Erythroblast (primary cell): ENCODE data around the gene IPO13.
A peak's percentile ranks its signal among the peaks of the same experiment; 100 is the strongest.

Experiments used
- DNase-seq, 2 experiments: peaks; one replicate each; lab custom pipeline; 2025; lab: John Stamatoyannopoulos, UW
- GATA1 ChIP-seq: IDR thresholded peaks from 2 replicates; pipeline ENCODE4 v1.6.1; 2011; ENCODE audit warnings: low read depth, mild to moderate bottlenecking, control low read depth, low read length, moderate library complexity
- POLR2A ChIP-seq: IDR thresholded peaks from 2 replicates; pipeline ENCODE4 v1.6.1; 2011; ENCODE audit warnings: mild to moderate bottlenecking, low read length

IPO13 gene

DNA sequence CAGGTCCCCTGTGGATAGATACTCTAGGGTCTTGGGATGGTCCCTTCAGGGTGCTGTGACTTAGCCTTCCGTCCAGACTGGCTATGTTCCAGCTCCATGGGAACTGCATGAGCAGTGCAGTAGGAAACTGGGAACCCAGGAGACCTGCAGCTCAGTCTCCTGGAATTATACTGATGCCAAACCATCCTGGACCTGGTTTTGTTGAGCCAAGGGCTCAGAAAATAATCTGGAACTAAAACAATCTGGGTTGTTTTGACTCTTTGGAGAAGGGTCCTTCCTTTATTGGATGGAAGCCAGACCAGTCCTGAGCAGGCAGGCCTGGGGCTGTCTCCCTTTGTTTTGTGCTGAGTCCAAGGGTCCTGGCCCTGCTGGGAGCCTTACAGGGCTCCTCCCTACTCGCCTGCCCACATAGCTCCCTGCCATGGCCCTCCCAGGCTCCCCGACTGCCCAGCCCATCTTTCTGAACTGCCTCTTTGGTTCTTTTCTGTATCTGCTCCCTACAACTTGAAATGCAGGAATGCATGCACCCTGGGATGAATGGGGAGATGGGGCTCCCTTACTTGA lies 1.2 kb downstream of the IPO13 start:
- no peak for DNase-seq
- no peak for TF ChIP-seq GATA1
- TF ChIP-seq POLR2A, result no peak

DNA sequence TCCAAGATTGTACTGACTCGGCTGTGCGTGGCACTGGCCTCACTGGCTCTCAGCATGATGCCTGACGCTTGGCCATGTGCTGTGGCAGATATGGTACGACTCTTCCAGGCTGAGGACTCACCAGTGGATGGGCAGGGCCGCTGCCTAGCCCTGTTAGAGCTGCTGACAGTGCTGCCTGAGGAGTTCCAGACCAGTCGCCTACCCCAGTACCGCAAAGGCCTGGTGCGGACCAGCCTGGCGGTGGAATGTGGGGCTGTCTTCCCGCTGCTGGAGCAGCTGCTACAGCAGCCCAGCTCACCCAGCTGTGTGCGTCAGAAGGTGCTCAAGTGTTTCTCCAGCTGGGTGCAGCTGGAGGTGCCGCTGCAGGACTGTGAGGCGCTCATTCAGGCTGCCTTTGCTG lies 2.9 kb downstream of the IPO13 start:
- TF ChIP-seq POLR2A, result no peak
- no peak for TF ChIP-seq GATA1
- no peak for DNase-seq

DNA sequence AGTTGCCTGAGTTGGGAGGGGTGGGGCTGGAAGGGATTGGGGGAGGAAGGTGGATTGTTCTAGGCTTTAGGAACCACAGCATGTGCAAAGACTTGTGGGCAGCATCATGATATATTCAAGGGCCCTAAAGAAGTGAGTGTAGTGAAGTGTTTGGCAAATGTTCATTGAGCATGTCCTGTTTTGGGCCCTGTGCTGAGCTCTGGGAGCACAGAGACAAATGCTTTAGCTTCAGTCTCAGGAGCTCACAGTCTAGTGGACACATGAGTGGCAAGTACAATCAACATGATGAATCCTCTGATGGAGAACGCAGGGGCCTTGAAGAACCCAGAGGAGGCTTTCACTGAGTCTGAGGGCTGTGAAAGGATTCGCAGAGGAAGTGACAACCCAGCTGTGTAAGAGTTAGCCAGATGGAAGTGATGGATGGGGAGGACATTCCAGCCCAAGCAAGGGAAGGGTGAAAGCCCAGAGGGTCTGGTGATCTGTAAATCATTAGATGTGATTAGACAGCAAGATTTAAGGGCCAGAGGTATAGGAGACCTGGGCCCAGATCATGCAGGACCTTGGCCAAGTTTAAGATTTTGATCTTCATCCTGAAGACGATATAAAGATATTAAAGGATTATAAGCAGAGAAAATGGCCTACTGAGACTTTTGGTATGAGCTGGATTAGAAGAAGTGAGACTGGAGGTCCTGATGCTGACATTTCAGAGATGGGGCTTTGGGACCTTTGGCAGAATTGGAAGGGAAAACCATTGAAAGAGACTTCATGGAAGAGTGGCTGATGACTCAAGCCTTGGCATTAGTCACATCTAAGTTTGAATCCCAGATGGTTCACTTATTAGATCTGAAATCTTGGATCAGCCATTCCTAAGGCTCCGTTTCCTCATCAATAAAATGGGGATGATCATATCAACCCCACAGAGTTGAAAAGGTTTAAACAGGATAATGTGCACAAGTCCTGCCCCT lies 4.6 kb downstream of the IPO13 start:
- TF ChIP-seq GATA1 (no peak), POLR2A (no peak)
- no peak for DNase-seq

DNA sequence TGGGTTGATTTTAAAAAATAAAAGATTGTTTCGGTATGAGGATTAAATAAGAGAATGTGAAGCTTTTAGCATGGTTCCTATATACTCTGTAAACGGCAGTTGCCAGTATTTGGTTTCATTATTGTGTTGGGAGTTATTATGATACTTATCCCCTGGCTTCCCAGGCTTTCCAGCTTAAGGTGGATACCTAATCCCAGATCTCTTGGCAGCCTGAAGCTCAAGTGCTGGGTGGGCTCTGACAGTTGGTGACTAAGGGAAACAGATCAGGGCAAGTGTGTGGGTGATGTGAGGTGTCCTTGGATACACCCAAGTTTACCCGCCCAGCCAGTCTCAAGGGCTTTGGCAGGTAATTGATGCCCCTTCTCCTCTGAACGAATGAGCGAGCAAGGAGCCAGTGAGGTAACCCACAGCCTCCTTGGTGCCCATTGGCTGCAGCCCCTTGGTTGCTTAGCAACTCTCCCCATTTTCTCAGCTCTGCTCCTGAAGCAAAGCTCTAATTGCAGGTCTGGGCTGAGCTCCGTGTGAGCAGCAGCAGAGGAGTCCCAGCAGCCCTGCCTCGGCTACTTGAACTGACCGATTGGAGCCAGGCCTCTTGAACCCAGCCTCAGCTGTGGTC lies 6.1 kb downstream of the IPO13 start:
- peak; percentile 74 to 77 for DNase-seq
- TF ChIP-seq GATA1, result no peak
- no peak for TF ChIP-seq POLR2A

DNA sequence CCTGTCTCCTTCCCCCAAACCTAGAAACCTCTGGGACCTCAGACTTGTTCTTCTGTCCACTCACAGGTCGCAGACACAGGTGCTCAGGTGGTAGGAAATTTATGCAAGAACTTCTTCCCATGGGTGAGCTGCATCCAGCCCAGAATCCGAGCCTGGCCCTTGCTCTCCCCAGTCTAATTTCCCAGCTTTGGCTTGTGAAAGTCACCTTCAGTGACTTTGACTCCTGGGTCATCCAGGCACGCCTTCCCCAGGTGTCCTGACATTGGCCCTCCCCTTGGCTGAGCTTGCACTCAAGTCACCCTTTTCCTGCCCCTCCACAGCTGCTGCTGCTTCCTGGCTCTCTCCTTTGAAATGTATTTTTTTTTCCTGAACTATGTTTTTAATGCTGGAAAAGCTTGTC lies 6.6 kb downstream of the IPO13 start:
- TF ChIP-seq GATA1, result no peak
- no peak for TF ChIP-seq POLR2A
- DNase-seq, result no peak

DNA sequence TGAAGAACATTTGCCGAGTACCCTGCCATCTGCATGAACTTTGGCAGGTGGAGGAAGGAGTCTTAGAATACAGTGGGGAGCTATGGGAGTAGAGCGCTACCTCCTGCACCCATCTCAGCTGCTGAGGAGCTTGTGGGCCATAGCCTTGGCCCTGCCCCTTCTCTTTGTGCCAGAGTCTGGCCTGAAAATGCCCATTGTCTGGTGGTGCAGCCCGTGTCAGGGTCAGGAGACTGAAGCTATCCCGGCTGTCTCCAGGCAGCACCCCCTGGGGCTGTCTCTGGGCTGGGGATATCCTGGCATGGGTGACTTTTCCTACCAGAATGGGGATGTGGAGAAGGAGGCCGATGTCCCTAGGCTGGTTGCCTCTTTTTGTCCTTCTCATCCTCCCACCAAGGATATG lies 7.3 kb downstream of the IPO13 start:
- no peak for DNase-seq
- TF ChIP-seq GATA1, result no peak
- TF ChIP-seq POLR2A, result no peak

DNA sequence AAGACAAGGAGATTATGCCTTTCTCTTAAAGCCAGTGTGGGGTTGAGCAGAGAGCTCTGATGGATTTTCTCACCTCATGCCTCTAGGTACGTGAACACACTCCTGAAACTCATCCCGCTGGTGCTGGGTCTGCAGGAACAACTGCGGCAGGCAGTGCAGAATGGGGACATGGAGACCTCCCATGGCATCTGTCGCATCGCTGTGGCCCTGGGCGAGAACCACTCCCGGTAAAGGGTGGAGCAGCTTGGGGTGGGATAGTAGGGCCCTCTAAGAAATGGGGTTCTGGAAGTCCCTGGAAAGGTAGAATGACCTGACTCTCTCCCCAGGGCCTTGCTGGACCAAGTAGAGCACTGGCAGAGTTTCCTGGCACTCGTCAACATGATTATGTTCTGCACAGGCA lies 9.5 kb downstream of the IPO13 start:
- TF ChIP-seq GATA1 (no peak), POLR2A (no peak)

DNA sequence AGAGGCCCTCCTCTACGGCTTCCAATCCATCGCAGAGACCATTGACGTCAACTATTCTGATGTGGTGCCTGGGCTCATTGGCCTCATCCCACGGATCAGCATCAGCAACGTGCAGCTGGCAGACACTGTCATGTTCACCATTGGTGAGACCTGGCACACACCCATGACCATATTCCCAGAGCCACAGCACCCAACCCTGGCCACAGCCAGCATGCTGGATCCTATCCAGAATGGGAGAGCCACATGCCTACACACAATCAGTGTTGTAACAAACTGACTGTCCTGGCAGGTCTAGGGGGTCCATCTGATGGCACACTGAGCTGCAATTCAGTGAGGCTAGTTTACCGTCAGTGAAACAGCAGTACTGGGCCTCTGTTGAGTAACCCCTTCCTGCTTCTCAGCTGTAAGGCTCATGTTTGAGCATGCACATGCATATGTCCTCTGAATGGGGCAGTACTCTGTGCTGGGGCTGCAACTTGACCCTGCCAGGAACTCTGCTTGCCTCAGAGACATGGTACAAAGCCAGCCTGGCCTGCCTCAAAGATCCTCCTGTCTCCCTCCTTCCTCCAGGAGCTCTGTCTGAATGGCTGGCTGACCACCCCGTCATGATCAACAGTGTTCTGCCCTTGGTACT lies 10.8 kb downstream of the IPO13 start:
- no peak for DNase-seq
- TF ChIP-seq GATA1 (no peak), POLR2A (no peak)

More for the DNA sequence above, 9.5 kb downstream of the IPO13 start:
- DNase-seq, result no peak

DNA sequence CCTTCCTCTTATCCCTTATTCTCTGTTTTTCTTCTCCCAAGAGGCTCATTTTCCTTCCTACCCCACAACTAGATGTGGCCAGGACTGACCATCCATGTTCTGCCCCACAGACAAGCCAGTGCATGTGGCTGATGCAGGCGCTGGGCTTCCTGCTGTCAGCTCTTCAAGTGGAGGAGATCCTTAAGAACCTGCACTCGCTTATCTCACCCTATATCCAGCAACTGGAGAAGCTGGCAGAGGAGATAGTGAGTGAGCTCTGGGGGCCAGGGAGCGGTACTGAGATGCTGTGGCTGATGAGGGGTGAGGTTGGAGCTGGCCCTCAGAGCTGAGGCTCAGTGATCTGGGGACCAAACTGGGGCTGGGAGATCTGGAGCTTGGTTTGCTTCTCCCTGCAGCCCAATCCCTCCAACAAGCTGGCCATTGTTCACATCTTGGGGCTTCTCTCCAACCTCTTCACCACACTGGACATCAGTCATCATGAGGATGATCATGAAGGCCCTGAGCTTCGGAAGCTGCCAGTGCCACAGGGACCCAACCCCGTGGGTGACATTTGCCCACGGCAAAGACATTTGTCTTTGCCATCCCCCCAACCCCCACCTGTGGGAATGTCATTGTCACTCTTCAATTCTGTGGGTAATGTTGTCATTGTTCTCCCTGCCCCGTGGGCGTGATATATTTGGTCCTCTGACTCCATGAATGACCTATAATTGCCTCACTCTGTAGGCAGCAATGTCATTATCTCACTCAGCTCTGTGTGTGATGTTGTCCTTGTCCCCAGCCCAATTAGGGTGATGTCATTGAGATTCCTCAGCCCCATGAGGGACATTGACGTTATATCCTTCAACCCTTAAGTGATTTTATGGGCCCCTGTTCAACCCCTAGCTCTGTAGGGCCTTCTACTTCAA lies 11.9 kb downstream of the IPO13 start:
- TF ChIP-seq POLR2A (no peak), GATA1 (peak; percentile 76)
- DNase-seq, result peak; percentile 87 to 93

DNA sequence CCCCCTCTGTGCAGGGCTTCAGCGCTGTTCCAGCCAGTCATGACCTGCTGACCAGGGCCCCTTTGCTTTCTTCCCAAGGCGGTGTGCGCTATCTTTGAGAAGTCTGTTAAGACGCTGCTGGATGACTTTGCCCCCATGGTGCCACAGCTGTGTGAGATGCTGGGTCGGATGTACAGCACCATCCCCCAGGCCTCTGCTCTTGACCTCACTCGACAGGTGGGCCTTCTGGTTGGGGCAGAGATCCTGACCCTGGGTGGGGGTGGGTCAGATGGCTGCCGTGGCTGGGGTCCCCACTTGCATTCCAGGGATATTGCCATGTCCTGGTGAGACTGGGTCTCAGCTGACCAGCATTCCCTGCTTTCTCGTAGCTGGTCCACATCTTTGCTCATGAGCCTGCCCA lies 14.0 kb downstream of the IPO13 start:
- TF ChIP-seq GATA1, result no peak
- TF ChIP-seq POLR2A, result no peak
- no peak for DNase-seq

DNA sequence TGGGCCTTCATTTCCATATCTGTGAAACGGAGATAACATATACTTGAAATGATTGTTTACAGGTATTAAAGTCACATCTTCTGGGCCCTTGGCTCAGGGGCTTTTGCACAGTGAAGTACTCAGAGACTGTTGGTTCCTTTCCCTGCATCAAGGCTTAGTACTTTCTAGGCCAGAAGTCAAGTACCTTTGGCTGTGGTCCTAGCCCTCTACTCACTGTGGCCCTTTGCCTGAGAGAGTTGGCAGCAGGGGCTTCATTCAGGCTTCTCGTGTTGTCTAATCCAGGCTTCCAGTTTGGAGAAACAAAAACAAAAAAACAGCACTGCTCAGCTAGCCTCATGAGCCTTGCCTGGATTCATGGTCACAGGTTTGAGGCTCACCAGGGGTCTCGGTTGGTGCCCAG lies 14.9 kb downstream of the IPO13 start:
- TF ChIP-seq GATA1 (no peak), POLR2A (no peak)
- DNase-seq, result no peak

DNA sequence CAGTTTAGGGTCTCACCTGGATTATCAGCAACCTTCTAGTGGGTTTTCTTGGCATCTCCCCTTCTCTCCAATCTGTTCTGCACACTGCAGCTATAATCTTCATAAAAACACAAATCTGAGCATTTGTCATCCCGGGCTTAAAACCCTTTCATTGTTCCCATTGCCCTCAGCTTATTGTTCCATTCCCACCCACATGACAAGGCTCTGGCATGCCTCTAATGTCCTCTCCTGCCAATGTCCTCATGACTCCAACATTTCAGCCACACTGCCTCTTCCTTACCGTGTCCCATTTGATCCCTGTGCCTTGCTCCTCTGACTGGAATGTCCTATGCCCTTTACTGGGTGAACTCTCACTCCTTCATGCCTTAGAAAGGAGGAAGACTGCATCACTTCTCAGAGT lies 15.6 kb downstream of the IPO13 start:
- TF ChIP-seq POLR2A (no peak), GATA1 (no peak)

DNA sequence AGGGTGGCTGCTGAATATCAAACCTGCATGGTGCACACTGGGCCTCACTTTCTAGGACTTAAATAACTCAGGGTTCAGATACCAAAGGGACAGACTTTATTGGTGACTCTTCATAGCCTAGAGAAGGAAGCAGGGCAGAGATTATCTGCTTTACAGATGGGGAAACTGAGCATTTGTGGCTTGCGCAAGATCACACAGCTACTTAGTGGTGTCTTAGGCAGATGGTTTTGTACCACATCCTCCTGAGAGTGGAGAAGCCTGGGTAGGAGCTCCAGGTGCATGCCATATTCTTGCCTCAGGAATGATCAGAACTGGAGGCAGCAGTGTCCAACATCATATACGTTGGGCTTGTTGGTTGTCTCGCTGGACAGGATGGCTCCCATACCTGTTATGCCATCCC lies 16.3 kb downstream of the IPO13 start:
- DNase-seq, result no peak

More for the DNA sequence above, 15.6 kb downstream of the IPO13 start:
- no peak for DNase-seq

More for the DNA sequence above, 16.3 kb downstream of the IPO13 start:
- TF ChIP-seq POLR2A (no peak), GATA1 (no peak)
